COR-L47 (cell line): ENCODE data around the gene NR4A1.

Source experiments
- DNase-seq: peaks from one replicate; lab custom pipeline; 2025; lab: John Stamatoyannopoulos, UW

NR4A1 gene

GRCh38 chr12:52058631-52059361 lies 7.6 kb downstream of the NR4A1 start:
- peak; percentile 82 for DNase-seq

GRCh38 chr12:52059582-52060497 lies 8.6 kb downstream of the NR4A1 start:
- peak; percentile 56 for DNase-seq

- no peak for DNase-seq
Observed at GRCh38 chr12:52060498-52061177, 9.4 kb downstream of the NR4A1 start.

DNA sequence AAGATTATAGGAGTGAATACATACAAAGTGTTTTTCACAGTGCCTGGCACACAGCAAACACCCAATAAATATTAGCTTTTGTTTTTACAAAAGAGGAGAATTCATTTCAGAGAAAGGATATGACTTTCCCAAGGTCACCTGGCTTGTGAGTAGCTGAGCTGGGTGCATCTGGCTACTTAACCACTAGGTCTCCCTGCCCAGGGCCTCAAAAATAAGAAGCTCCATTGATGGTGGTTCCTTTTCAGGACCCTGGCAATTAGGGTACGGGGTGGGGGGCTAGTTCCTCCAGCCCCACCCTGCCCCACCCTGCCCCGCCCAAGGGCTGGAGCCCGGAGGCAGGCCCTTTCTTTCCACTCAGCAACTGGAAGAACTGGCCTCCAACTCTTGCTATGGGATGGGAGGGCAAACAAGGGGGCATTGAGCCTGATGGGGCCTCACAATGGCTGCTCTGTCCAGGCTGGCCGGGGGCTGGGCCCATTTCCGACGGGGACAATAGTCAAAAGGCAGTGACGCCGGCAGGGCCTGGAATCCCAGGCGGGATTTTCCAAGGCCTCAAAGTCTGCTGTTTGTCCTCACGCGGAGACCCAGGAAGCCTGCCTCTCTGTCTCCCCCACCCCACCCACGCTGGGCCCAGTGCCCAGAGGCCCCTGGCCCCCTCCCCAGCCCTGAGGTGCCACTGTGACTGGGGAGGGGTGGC lies 10.4 kb downstream of the NR4A1 start:
- no peak for DNase-seq

GRCh38 chr12:52062167-52063081 lies 11.2 kb downstream of the NR4A1 start:
- no peak for DNase-seq

DNA sequence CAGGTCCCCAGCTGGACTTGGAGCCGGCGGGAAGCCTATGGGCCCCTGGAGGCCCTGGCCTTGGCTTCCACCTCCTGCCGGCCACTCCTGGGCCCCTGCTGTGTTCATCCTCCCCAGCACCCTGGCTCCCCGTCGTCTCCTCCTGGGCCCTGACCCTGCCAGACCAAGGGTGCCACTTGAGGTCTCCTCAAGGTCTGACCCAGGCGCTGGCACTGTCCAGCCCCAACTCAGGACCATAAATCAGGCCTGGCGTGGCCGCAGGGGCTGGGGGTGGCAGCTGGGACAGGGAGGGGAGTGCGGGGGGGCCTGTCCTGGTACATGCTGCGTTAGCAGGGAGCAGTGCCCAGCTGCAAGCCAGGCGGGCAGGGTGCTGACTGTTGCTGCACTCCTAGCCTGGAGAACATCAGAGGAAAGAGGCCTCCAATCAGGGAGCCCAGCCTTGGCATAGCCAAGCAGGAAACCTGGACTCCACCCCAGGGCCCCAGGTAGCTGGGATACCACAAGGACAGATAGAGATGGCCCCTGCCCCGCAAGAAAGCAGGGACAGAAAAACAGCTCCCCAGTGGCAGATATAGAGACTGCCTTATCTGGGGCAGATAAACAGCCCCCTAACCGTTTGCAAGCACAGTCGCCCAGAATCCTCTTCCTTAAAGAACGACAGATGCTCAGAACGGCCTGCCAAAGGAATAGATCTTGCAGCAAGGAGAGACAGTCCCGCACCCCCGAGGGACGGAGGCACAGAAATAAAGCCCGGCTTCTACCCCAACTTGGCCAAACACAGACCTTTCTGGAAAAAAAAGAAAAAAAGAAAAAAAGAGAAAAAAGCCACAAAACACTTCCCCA lies 12.1 kb downstream of the NR4A1 start:
- DNase-seq = no peak

DNA sequence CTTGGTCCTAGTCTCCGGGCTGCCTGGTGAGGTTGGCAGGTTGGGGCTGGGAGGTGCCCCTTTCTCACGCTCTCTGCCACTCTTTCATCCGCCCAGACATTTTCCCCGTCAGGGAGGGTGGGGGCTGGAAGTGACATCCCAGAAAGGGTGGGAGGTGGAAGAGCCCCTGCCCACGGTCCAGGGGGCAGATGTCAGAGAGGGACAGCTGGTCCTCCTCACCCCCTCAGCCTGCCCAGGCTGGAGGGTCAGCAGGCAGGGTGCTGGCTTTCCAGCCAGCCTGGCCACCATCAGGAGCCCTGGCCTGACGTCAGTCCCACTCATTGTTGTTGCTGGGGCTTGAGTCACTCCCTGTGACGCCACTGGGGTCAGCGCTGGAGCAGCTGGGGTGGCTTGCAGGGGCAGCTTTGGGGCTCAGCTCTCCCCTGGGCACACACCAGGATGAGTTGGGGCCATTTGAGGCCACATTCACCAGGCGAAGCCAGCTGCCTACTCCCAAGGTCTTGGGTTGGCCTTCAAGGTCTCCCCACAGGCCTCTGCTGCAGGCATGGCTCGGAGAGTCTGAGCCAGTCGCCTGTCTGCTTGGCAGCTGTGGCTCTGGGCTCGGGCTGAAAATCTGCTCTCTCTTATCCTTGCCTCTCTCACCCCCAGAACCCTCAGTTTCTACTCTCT lies 12.9 kb downstream of the NR4A1 start:
- no peak for DNase-seq

- no peak for DNase-seq
Observed at GRCh38 chr12:52066346-52067080, 15.3 kb downstream of the NR4A1 start.

DNA sequence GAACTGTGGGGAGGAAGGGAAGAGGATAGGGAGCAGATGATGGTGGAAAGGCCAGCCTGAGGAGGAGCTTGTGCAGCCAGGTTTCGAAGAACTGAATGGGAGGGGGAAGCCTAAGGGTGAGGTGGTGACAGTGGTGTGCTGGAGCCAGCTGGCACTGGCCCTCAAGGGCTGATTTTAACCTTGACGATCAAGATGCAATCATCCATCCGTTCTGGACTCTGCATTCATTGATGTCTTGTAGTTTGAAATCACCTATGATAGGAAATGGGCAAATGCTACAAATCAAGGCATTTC lies 15.8 kb downstream of the NR4A1 start:
- DNase-seq = no peak

DNA sequence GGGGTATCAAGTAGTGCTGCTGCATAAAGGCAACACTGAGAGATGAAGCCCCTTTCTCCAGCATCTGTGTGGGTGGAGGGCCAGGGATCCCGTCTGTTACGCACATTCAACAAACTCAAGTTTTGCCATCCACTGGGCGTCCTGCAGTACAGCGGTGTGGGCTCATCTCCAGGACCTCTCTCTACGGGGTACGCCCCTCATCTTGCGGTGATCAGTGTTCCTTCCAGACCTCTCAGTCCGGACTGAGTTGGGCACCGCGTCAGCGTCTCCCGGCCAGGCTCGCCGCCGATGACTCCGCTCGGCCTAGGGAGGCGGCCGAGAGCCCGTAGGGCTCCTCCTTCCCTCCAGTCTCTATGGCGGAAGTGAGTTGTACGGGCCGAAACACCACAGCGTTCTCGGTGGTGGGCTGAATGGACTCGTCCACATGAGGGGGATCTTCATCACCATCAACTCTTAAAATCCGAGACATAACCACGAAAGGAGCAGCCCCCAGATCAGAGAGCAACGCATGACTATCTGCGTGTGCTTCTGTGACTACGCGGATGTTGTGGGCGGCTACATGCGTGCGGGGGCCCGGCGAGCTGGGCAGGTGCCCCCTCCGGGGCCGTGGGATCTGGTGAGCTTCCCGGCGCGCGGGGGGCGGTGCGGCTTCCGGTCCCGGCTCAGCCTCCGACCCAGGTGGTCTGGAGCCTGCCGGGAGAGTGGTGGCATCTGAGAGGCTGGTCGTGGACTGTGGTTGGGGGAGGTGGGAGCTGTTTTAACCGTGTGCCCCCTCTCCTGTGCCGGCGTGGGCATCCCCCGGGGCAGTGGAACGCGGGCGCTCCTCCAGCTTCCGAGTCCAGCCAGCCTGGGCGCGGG lies 18.3 kb downstream of the NR4A1 start, which contains the start of gene ATG101:
ATG101 (plus strand) TSS at position 652 of the 858 bp plus-strand sequence. CDS start 3,673 bp downstream, outside the sequence.
- DNase-seq = peak; percentile 89

DNA sequence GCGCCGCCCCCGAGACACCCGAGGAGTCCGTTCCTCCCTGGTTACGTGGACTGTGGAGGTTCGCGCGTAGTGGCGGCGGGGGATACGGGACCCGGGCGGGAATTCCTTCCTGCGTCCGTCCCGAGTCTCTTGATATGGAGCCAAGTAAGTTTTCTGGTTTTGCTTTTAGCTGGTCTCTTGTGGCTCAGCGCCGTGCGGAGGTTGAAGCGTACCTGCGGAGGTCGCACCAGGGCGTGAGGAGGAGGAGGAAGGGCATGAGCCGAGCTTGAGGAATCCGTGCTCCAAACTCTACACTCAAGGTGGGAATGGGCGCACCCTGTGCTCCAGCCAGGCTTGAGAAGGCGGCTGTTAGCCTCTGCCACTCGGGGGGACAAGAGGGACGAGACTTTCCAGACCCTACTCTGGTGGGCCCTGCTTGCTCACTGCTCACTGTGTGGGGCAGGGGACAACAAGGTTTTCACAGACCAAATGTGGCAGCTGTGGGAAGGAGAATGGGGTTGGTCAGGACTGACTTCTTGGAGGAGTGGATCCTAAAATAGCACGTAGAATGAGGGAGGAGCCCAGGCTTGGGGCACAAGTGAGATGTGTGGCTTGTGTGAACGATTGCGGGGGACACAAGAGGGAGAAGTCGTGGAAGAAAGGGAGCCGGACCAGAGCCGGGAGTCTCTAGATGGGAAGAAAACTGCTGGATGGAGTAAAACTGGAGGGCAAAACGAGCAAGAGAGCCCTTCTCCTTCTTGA lies 19.1 kb downstream of the NR4A1 start:
- no peak for DNase-seq

DNA sequence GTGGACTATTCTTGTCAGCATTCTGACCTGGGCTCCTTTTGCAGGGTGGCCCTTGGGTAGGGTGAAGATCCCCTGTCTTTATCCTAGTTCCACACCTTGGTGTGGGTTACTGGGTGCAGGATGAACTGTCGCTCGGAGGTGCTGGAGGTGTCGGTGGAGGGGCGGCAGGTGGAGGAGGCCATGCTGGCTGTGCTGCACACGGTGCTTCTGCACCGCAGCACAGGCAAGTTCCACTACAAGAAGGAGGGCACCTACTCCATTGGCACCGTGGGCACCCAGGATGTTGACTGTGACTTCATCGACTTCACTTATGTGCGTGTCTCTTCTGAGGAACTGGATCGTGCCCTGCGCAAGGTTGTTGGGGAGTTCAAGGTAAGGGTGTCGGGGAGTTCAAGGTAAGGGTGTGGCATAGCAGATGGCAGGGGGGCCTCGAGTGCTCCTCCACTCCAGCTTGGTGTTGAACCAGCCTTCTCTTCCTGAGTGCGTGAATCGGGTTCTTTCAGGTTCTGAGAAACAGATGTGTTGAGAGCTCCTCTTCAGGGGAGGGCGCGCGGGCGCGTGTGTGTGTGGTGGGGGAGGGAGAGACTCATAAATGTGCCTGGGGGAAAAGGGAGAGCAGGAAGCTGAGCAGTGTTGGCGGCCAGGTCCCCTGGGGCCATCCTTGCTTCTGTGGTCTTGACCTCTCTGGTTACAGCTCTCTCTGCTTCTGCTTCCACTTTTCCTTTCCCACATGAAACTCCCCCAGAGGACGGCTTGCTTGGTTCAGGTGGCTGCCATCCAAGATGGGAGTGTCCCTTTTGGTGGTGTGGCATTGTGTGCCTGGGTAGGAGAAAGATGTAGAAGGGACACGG lies 22.5 kb downstream of the NR4A1 start:
- DNase-seq = no peak

DNA sequence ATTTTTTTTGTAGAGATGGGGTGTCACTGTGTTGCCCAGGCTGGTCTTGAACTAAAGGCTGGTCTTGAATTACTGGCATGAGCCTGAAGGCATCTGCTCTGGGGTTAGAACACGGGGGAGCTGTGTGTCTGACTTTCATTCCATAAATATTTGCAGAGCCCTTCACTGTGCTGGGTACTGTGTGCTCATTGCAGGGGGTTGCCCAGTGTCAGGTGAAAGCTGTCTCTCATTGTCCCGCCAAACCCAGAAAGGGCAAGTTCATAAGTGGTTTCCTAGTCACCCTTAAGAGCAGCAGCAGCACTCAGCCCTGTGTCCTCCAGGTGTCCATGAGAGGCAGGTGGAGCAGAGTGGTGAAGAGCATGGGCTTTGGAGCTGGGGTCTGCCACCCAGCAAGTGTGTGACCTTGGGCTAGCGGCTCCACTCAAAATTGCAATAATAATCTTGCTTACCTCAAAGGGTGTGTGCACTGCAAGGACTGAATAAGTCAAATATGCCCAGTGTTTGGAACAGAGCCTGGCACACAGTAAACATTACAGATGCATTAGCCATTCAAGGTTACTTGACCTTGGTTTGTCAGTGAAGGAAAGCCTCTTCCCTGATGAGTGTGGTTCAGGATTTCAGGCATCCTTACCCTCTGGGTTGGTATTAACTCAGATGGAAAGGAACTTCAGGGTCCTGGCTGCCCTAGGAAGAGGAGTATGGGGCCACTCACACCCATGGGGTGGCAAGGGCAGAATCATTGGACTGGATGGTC lies 23.9 kb downstream of the NR4A1 start:
- DNase-seq = no peak

DNA sequence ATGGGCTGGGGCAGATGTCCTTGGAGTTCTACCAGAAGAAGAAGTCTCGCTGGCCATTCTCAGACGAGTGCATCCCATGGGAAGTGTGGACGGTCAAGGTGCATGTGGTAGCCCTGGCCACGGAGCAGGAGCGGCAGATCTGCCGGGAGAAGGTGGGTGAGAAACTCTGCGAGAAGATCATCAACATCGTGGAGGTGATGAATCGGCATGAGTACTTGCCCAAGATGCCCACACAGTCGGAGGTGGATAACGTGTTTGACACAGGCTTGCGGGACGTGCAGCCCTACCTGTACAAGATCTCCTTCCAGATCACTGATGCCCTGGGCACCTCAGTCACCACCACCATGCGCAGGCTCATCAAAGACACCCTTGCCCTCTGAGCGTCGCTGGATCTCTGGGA lies 25.6 kb downstream of the NR4A1 start:
- no peak for DNase-seq

GRCh38 chr12:52078276-52078675 lies 27.0 kb downstream of the NR4A1 start:
- DNase-seq = no peak
